Skeletal muscle tissue (tissue), 4 donors: ENCODE data around the gene CAB39. TPM values are rescaled to one million over a fixed set of nuclear protein-coding genes. Genes with fewer than 3 reads are reported as not detected.
A peak's percentile ranks its signal among the peaks of the same experiment; 100 is the strongest.

ENCODE experiments used
- H3K27ac ChIP-seq: one replicate; pipeline ENCODE4 v1.7.0; 2013; ENCODE audit warnings: mild to moderate bottlenecking, low read depth, low read length, inconsistent platforms
- H3K27me3 ChIP-seq, 3 donors: one replicate each; pipeline ENCODE4 v1.7.0; 2013; ENCODE audit warnings: low read length in 3 of 3; ENCODE audit not compliant: control insufficient read depth in 3 of 3, insufficient read depth in 3 of 3
- H3K36me3 ChIP-seq, 3 donors: one replicate each; pipeline ENCODE4 v1.7.0; 2013; ENCODE audit warnings: low read length in 3 of 3; ENCODE audit not compliant: control insufficient read depth in 3 of 3, insufficient read depth in 3 of 3
- H3K4me1 ChIP-seq, 3 donors: one replicate each; pipeline ENCODE4 v1.7.0; 2013; ENCODE audit warnings: low read length in 3 of 3, mild to moderate bottlenecking in 3 of 3; ENCODE audit not compliant: control insufficient read depth in 3 of 3, insufficient read depth in 3 of 3
- H3K4me3 ChIP-seq, 3 donors: one replicate each; pipeline ENCODE4 v1.7.0; 2013; ENCODE audit warnings: low read length in 3 of 3
- H3K9ac ChIP-seq, 3 donors: one replicate each; pipeline ENCODE4 v1.7.0; 2013; ENCODE audit warnings: low read length in 3 of 3, mild to moderate bottlenecking in 3 of 3, moderate library complexity in 2 of 3, low read depth in 1 of 3
- H3K9me3 ChIP-seq, 3 donors: one replicate each; pipeline ENCODE4 v1.7.0; 2013; ENCODE audit warnings: low read length in 3 of 3; ENCODE audit not compliant: control insufficient read depth in 3 of 3
- total RNA-seq: library from RNA; depleted of rRNA; stranded (reverse); fragments of >200 nt; gene quantifications from one replicate; pipeline ENCODE4 v1.2.3, GENCODE V29; 2014
- donor health status: Osteomylitis.

Gene CAB39
- total RNA-seq, 1 donor from 2014 or later: 60.5 TPM

DNA sequence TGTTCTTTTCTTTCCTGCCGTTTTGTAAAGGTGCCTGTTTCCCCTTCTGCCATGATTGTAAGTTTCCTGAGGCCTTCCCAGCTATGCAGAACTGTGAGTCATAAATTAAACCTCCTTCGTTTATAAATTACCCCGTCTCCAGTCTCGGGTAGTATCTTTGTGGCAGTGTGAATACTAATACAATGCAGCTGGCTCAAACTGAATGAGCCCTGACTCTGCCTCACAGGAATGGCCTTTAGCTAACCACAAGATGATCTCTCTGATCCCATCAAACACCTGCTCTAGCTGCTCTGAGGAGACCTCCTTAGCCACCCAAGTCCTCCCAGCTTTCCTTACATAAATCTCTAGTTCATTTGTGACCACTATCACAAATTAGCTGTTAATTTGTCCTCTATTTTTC, 41.5 kb upstream of the CAB39 start:
- H3K9me3 ChIP-seq: no peaks in the 10 kb centered on the region
- no peak overlapping the region for H3K9ac ChIP-seq
- H3K27me3 ChIP-seq: no peaks in the 10 kb centered on the region
- H3K4me3 ChIP-seq: no peak overlapping the region
- H3K4me1 ChIP-seq: peaks cover 49 to 61% (median 55%) of the 10 kb centered on the region in 3 donors
- H3K27ac ChIP-seq: peak overlapping the region; percentile 53
- H3K36me3 ChIP-seq: no peaks in the 10 kb centered on the region

- Histone ChIP-seq H3K36me3 (no peaks in the 10 kb centered on the region), H3K4me3 (peak overlapping the region in 1 of 3 donors; percentile 49), H3K4me1 (peaks cover 34 to 44% (median 40%) of the 10 kb centered on the region in 3 donors), H3K9me3 (peaks cover 0 to 1% (median 0%) of the 10 kb centered on the region in 3 donors), H3K27ac (no peak overlapping the region), H3K9ac (no peak overlapping the region), H3K27me3 (no peaks in the 10 kb centered on the region)
These were observed 39.8 kb upstream of the CAB39 start for GRCh38 chr2:230672836-230673235.

GRCh38 chr2:230674401-230674800, 38.2 kb upstream of the CAB39 start:
- Histone ChIP-seq H3K27me3 (no peaks in the 10 kb centered on the region), H3K4me1 (peaks cover 18 to 30% (median 26%) of the 10 kb centered on the region in 3 donors), H3K27ac (no peak overlapping the region)

DNA sequence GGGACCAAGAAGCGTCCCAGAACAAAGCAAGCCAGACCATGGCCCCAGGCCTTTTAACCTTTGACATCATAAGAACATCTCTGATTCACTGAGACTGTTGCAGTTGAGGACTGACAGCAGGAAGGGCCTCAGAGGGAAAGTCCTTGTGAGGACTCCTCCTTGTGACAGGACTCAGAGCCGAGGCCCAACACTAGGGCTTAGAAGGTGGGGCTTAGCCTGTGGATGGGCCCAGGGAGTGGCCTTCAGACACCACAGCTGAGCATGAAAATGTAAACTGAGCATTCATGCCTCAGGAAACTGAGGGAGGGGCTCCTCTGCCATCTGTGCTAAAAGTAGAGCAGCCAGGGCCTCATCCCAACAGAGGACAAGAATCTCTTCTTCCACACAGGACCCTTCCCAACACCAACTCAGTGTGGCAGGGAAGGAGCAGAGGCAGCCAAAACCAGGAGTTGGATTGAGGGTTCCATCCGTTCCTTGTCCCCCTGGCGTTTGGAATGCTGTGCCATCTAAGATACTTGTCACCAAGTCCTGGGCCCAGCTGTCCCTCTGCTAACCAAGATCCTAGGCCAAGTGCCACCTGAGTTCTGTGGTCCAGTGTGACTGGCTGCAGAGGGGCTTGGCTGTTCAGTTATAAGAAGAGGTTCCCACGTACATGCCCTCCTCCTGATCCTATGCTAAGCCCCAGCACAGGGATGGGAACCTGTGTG, 37.5 kb upstream of the CAB39 start:
- H3K4me3 ChIP-seq: no peak overlapping the region
- no peak overlapping the region for H3K9ac ChIP-seq
- H3K9me3 ChIP-seq: peaks cover 0 to 2% (median 0%) of the 10 kb centered on the region in 3 donors
- H3K36me3 ChIP-seq: no peaks in the 10 kb centered on the region
- H3K4me1 ChIP-seq: peaks cover 14 to 23% (median 21%) of the 10 kb centered on the region in 3 donors
- no peaks in the 10 kb centered on the region for H3K27me3 ChIP-seq
- H3K27ac ChIP-seq: no peak overlapping the region

More at GRCh38 chr2:230674401-230674800, 38.2 kb upstream of the CAB39 start:
- Histone ChIP-seq H3K9ac (no peak overlapping the region), H3K4me3 (no peak overlapping the region), H3K36me3 (no peaks in the 10 kb centered on the region), H3K9me3 (peaks cover 0 to 2% (median 0%) of the 10 kb centered on the region in 3 donors)

- Histone ChIP-seq H3K27ac (no peak overlapping the region), H3K9ac (no peak overlapping the region), H3K27me3 (no peaks in the 10 kb centered on the region), H3K4me3 (no peak overlapping the region), H3K9me3 (peaks cover 0 to 2% (median 0%) of the 10 kb centered on the region in 3 donors), H3K36me3 (no peaks in the 10 kb centered on the region), H3K4me1 (peaks cover 14 to 22% (median 16%) of the 10 kb centered on the region in 3 donors)
These were observed 36.1 kb upstream of the CAB39 start for GRCh38 chr2:230676546-230676945.

GRCh38 chr2:230677201-230677946, 35.3 kb upstream of the CAB39 start:
- no peak overlapping the region for H3K9ac ChIP-seq

GRCh38 chr2:230678018-230678417, 34.6 kb upstream of the CAB39 start:
- H3K4me1 ChIP-seq: peaks cover 8 to 11% (median 10%) of the 10 kb centered on the region in 3 donors
- H3K9me3 ChIP-seq: peaks cover 0 to 2% (median 0%) of the 10 kb centered on the region in 3 donors
- no peaks in the 10 kb centered on the region for H3K36me3 ChIP-seq
- H3K9ac ChIP-seq: no peak overlapping the region
- H3K27me3 ChIP-seq: no peaks in the 10 kb centered on the region
- H3K4me3 ChIP-seq: no peak overlapping the region
- H3K27ac ChIP-seq: no peak overlapping the region

More at GRCh38 chr2:230677201-230677946, 35.3 kb upstream of the CAB39 start:
- H3K4me1 ChIP-seq: peaks cover 13 to 17% (median 15%) of the 10 kb centered on the region in 3 donors
- no peak overlapping the region for H3K27ac ChIP-seq
- no peaks in the 10 kb centered on the region for H3K36me3 ChIP-seq
- peaks cover 0 to 2% (median 0%) of the 10 kb centered on the region in 3 donors for H3K9me3 ChIP-seq
- no peak overlapping the region for H3K4me3 ChIP-seq
- no peaks in the 10 kb centered on the region for H3K27me3 ChIP-seq

DNA sequence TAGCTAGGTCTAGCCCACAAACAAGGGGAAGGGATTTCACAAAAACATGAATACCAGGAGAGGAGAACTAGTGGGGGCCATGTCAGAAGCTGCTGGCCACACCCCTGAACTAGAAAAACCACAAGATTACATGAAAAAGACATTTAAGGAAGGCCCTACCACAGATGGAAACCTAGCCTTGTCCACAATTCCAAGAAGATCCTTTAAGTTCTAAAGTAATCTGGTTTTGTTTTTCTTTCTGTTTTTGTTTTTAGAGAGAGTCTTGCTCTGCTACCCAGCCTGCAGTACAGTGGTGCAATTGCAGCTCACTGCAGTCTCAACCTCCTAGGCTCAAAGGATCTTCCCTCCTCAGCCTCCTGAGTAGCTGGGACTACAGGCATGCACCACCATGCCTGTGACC, 34.2 kb upstream of the CAB39 start:
- H3K27me3 ChIP-seq: no peaks in the 10 kb centered on the region
- H3K36me3 ChIP-seq: no peaks in the 10 kb centered on the region
- peaks cover 6 to 10% (median 10%) of the 10 kb centered on the region in 3 donors for H3K4me1 ChIP-seq
- H3K9ac ChIP-seq: no peak overlapping the region
- peaks cover 0 to 2% (median 0%) of the 10 kb centered on the region in 3 donors for H3K9me3 ChIP-seq
- H3K4me3 ChIP-seq: no peak overlapping the region
- no peak overlapping the region for H3K27ac ChIP-seq

DNA sequence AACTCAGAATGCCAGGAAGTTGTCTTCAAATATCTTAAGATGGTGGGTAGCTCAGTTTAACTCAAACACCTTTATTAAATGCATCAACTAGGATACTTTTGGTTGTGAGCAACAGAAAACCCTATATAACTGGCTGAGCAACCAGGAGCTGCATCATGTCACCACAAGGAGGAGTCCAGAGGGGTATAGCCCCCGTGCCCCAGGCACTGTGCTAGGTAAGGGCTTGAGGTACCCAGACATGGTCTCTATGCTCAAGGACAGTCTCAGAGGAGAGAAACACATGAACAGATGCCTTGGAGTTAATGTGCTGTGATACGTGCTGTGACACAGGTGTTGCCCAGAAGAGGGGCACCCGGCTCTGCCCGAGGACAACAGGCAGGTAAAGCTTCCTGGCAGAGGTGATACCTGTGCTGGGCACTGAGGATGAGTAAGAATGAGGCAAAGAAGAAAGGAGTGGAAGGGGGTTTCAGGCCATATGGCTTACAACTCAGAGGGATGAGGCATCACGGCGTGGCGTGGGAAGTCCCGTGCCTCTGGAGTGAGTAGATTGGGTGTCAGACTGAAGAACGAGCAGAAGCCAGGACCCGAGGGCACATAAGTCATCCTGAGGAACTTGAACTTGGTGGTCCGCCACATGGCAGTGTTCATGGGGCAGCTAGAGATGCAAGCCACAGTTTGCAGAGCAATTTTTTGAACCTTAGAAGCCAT, 32.0 kb upstream of the CAB39 start:
- Histone ChIP-seq H3K36me3 (no peaks in the 10 kb centered on the region), H3K4me3 (no peak overlapping the region), H3K9me3 (peaks cover 0 to 2% (median 0%) of the 10 kb centered on the region in 3 donors), H3K9ac (no peak overlapping the region), H3K4me1 (peaks cover 0 to 9% (median 0%) of the 10 kb centered on the region in 3 donors), H3K27me3 (no peaks in the 10 kb centered on the region), H3K27ac (no peak overlapping the region)
